IMR-90 (cell line): ENCODE measurements around the gene SET. TPM values are rescaled to one million over a fixed set of nuclear protein-coding genes. Genes with fewer than 3 reads are reported as not detected.

Experiments
- ATAC-seq: fragments of 200-7000 bp; cut with Tn5 transposase; 2 replicates; pipeline ENCODE4 v1.9.1; 2020; ENCODE audit warnings: low read depth, mild to moderate bottlenecking, moderate library complexity
- BruUV-seq: library from RNA; stranded (reverse); fragments of 400-500 nt; replicated peaks from 2 replicates; lab custom pipeline; 2021; lab: Mats Ljungman, UMichigan
- CTCF ChIA-PET: fragments of 300-600 bp; formaldehyde crosslinking; extraction: SDS; loops from one replicate; lab custom pipeline; 2021; ENCODE audit warnings: antibody characterized with exemption; lab: Yijun Ruan, JAX
- POLR2A ChIA-PET: fragments of 300-600 bp; sonication (Branson Sonifier 250); formaldehyde crosslinking; loops from one replicate; lab custom pipeline; 2022; ENCODE audit warnings: antibody characterized with exemption; ENCODE audit not compliant: unreplicated experiment; lab: Charles Lee
- DNase-seq: peaks from one replicate; pipeline ENCODE4 v3.0.0; 2013
- H2AFZ ChIP-seq: replicated peaks from 2 replicates; pipeline ENCODE3; 2013; ENCODE audit warnings: low read length, mild to moderate bottlenecking; ENCODE audit not compliant: poor library complexity
- H2AK5ac ChIP-seq: 2 replicates; pipeline ENCODE4 v1.6.1; 2013; ENCODE audit warnings: low read depth, low read length, inconsistent platforms
- H2AK9ac ChIP-seq: replicated peaks from 2 replicates; pipeline ENCODE3; 2013; ENCODE audit warnings: mild to moderate bottlenecking, low read depth, low read length, moderate library complexity; ENCODE audit not compliant: poor library complexity
- H2BK120ac ChIP-seq: 2 replicates; pipeline ENCODE4 v1.6.1; 2013; ENCODE audit warnings: low read depth, low read length, inconsistent platforms
- H2BK15ac ChIP-seq: 3 replicates; pipeline ENCODE4 v1.6.1; 2013; ENCODE audit warnings: low read depth, low read length, inconsistent platforms
- H2BK20ac ChIP-seq: 2 replicates; pipeline ENCODE4 v1.6.1; 2013; ENCODE audit warnings: low read depth, mild to moderate bottlenecking, inconsistent platforms, low read length, moderate library complexity
- H2BK5ac ChIP-seq: 2 replicates; pipeline ENCODE4 v1.6.1; 2013; ENCODE audit warnings: mild to moderate bottlenecking, low read depth, low read length, inconsistent platforms; ENCODE audit not compliant: poor library complexity, severe bottlenecking
- H3K14ac ChIP-seq: replicated peaks from 2 replicates; pipeline ENCODE4 v1.6.1; 2013; ENCODE audit warnings: low read depth, low read length, inconsistent platforms
- H3K18ac ChIP-seq: 2 replicates; pipeline ENCODE4 v1.6.1; 2013; ENCODE audit warnings: low read depth, low read length, control low read depth
- H3K23ac ChIP-seq: 2 replicates; pipeline ENCODE4 v1.6.1; 2013; ENCODE audit warnings: low read depth, low read length, inconsistent platforms
- H3K27ac ChIP-seq: 2 replicates; pipeline ENCODE4 v1.5.1; 2013; ENCODE audit warnings: mild to moderate bottlenecking, control low read depth, low read length; ENCODE audit not compliant: insufficient read depth
- H3K27me3 ChIP-seq: 2 replicates; pipeline ENCODE4 v1.6.1; 2013; ENCODE audit warnings: low read length; ENCODE audit not compliant: control insufficient read depth, insufficient read depth
- H3K36me3 ChIP-seq: 2 replicates; pipeline ENCODE4 v1.6.1; 2013; ENCODE audit warnings: low read length, mixed read lengths; ENCODE audit not compliant: control insufficient read depth, insufficient read depth
- H3K4ac ChIP-seq: 2 replicates; pipeline ENCODE4 v1.6.1; 2013; ENCODE audit warnings: low read depth, low read length, inconsistent platforms
- H3K4me1 ChIP-seq: 2 replicates; pipeline ENCODE4 v1.6.1; 2013; ENCODE audit warnings: low read length, mixed read lengths; ENCODE audit not compliant: control insufficient read depth, insufficient read depth
- H3K4me2 ChIP-seq: 2 replicates; pipeline ENCODE4 v1.6.1; 2013; ENCODE audit warnings: low read depth, mild to moderate bottlenecking, control low read depth, low read length, moderate library complexity
- H3K4me3 ChIP-seq: 2 replicates; pipeline ENCODE4 v1.5.1; 2013; ENCODE audit warnings: low read depth, mild to moderate bottlenecking, control low read depth, low read length, moderate library complexity; ENCODE audit not compliant: insufficient read depth
- H3K56ac ChIP-seq: 2 replicates; pipeline ENCODE4 v1.6.1; 2013; ENCODE audit warnings: low read length, inconsistent platforms; ENCODE audit not compliant: insufficient read depth; ENCODE audit errors: extremely low read depth
- H3K79me1 ChIP-seq, 2 experiments: 2 replicates each; pipeline ENCODE4 v1.6.1; 2013; ENCODE audit warnings: low read length in 2 of 2, inconsistent platforms in 1 of 2, low read depth in 1 of 2
- H3K9ac ChIP-seq: 2 replicates; pipeline ENCODE4 v1.6.1; 2013; ENCODE audit warnings: low read depth, low read length, control low read depth
- H3K9me1 ChIP-seq: 2 replicates; pipeline ENCODE4 v1.6.1; 2013; ENCODE audit warnings: low read length, inconsistent platforms; ENCODE audit not compliant: insufficient read depth
- H3K9me3 ChIP-seq: 2 replicates; pipeline ENCODE4 v1.6.1; 2013; ENCODE audit warnings: low read length; ENCODE audit not compliant: control insufficient read depth, insufficient read depth
- H4K20me1 ChIP-seq: 2 replicates; pipeline ENCODE4 v1.6.1; 2013; ENCODE audit warnings: low read length, inconsistent platforms; ENCODE audit not compliant: insufficient read depth
- H4K5ac ChIP-seq: 2 replicates; pipeline ENCODE4 v1.6.1; 2013; ENCODE audit warnings: mild to moderate bottlenecking, low read depth, low read length, control low read depth
- H4K8ac ChIP-seq, 2 experiments: 2 replicates each; pipeline ENCODE4 v1.6.1; 2013; ENCODE audit warnings: low read depth in 2 of 2, low read length in 2 of 2, control low read depth in 1 of 2, inconsistent platforms in 1 of 2
- H4K91ac ChIP-seq: 2 replicates; pipeline ENCODE4 v1.6.1; 2013; ENCODE audit warnings: low read depth, low read length, inconsistent platforms; ENCODE audit not compliant: insufficient read depth
- BHLHE40 ChIP-seq: fragments of 150-350 bp; IDR thresholded peaks from 2 replicates; pipeline ENCODE4 v1.6.1; 2016; ENCODE audit warnings: mild to moderate bottlenecking, low read depth, low read length
- CHD1 ChIP-seq: IDR thresholded peaks from 2 replicates; pipeline ENCODE4 v1.6.1; 2012; ENCODE audit warnings: low read depth, low read length, improper control_type of control experiment
- MAFK ChIP-seq: IDR thresholded peaks from 2 replicates; pipeline ENCODE4 v1.6.1; 2012; ENCODE audit warnings: low read depth, low read length, improper control_type of control experiment
- MAZ ChIP-seq: IDR thresholded peaks from 2 replicates; pipeline ENCODE4 v1.6.1; 2012; ENCODE audit warnings: low read depth, mild to moderate bottlenecking, low read length, improper control_type of control experiment, moderate library complexity, borderline replicate concordance
- NFE2L2 ChIP-seq: fragments of 150-350 bp; IDR thresholded peaks from 2 replicates; pipeline ENCODE4 v1.6.1; 2016; ENCODE audit warnings: low read depth, mild to moderate bottlenecking, low read length
- POLR2A ChIP-seq: IDR thresholded peaks from 2 replicates; pipeline ENCODE4 v1.6.1; 2012; ENCODE audit warnings: mild to moderate bottlenecking, low read depth, low read length
- RFX5 ChIP-seq: IDR thresholded peaks from 2 replicates; pipeline ENCODE4 v1.8.0; 2012; ENCODE audit warnings: low read depth, mild to moderate bottlenecking, low read length, moderate library complexity
- WGBS, 2 experiments: methylation state at CpG; one replicate each; pipeline versions ENCODE4 v1.1.5 to v1.1.7; 2013; ENCODE audit warnings: missing lambda C conversion rate in 2 of 2; ENCODE audit not compliant: insufficient read length in 1 of 2; ENCODE audit errors: extremely low coverage in 2 of 2; 5-methylcytosine and 5-hydroxymethylcytosine counted together
- dilution Hi-C: fragments of 300-500 bp; cut with HindIII; formaldehyde crosslinking; loops from one replicate; pipeline ENCODE4 v1.14.3; 2018; ENCODE audit warnings: low sequenced_read_pairs; ENCODE audit not compliant: unreplicated experiment
- in situ Hi-C: fragments of 300-500 bp; cut with MboI; formaldehyde crosslinking; loops from 3 replicates; pipeline ENCODE4 v1.14.3; 2019; ENCODE audit warnings: low sequenced_read_pairs, inconsistent platforms, mixed read lengths
- intact Hi-C: fragments of 100-400 bp; cut with micrococcal nuclease; formaldehyde crosslinking; loops from 2 replicates; pipeline ENCODE4 v1.10.0; 2022
- polyA plus RNA-seq, 3 experiments: library from polyadenylated mRNA; depleted of rRNA; stranded (reverse); fragments of >200 nt; gene quantifications; 2 replicates each; pipeline ENCODE4 v1.2.3, GENCODE V29; 2012; ENCODE audit warnings: low replicate concordance in 1 of 3
- total RNA-seq: library from RNA; depleted of rRNA; stranded (reverse); fragments of >200 nt; gene quantifications from 2 replicates; pipeline ENCODE4 v1.2.3, GENCODE V29; 2012
- TF ChIP-seq, protein P1 (sequence below): conservative IDR thresholded peaks from 2 replicates; pipeline ENCODE4 v1.5.1; 2012; ENCODE audit warnings: mild to moderate bottlenecking, low read depth, low read length, improper control_type of control experiment
- TF ChIP-seq, protein P2 (sequence below): fragments of 150-350 bp; IDR thresholded peaks from 2 replicates; pipeline ENCODE4 v1.6.1; 2017; ENCODE audit warnings: mild to moderate bottlenecking, antibody characterized with exemption, low read length, low read depth
- TF ChIP-seq, protein P3 (sequence below): fragments of 150-350 bp; IDR thresholded peaks from 2 replicates; pipeline ENCODE4 v1.6.1; 2016; ENCODE audit warnings: low read depth, mild to moderate bottlenecking, low read length, moderate library complexity, borderline replicate concordance

Gene SET
- total and polyA plus RNA-seq, 2 of the 4 experiments (the other 2 are of a cell fraction): 104 to 182 TPM

DNA sequence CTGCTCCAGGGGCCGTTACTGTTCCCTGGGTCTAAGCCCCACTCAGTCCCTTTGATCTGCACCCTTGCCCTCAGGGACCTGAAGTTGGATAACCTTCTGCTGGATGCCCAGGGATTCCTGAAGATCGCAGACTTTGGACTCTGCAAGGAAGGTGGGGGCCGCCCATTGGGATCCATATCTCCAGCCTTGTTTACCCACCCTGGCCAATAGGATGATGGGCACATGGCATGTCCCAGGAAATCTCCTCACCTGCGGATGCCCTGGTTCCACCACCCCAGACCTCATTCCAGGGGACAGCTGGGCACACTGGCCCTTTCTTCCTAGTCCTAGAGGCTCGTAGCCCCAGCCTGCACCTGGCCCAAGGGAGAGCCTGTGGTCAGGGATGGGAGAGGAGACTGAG is 29.5 kb downstream of the SET start:
- CTCF ChIA-PET: no interaction called here
- dilution Hi-C loops: no loop called here
- Histone ChIP-seq H3K23ac (no peak overlapping the region), H3K4me2 (no peak overlapping the region), H2BK20ac (no peak overlapping the region), H2AK5ac (no peak overlapping the region), H4K91ac (no peak overlapping the region), H3K79me1 (peaks cover under 1 to 5% of the 10 kb centered on the region in 2 experiments; a peak in 2 of 4 replicates), H4K5ac (no peak overlapping the region), H2BK120ac (no peak overlapping the region), H2BK5ac (no peak overlapping the region), H3K18ac (no peak overlapping the region), H2AK9ac (peak overlapping the region; percentile 55), H3K56ac (no peak overlapping the region), H4K8ac (no peak overlapping the region), H3K9me1 (0 out of 2 replicates have a peak, but pooled peaks cover 3% of the 10 kb centered on the region), H2BK15ac (no peak overlapping the region), H3K14ac (no peak overlapping the region), H3K4ac (no peak overlapping the region), H3K9ac (no peak overlapping the region), H3K36me3 (peaks cover 3% of the 10 kb centered on the region), H3K4me3 (no peak overlapping the region), H3K27me3 (no peaks in the 10 kb centered on the region), H4K20me1 (no peaks in the 10 kb centered on the region), H2AFZ (no peak overlapping the region), H3K9me3 (no peaks in the 10 kb centered on the region), H3K4me1 (peaks cover 2% of the 10 kb centered on the region; the same call in 1 of the 2 replicates), H3K27ac (no peak overlapping the region)
- intact Hi-C loops: no loop called here
- no CpG with 5 or more reads among the region's 5 CpGs for WGBS, 2 experiments
- TF ChIP-seq, protein P1, sequence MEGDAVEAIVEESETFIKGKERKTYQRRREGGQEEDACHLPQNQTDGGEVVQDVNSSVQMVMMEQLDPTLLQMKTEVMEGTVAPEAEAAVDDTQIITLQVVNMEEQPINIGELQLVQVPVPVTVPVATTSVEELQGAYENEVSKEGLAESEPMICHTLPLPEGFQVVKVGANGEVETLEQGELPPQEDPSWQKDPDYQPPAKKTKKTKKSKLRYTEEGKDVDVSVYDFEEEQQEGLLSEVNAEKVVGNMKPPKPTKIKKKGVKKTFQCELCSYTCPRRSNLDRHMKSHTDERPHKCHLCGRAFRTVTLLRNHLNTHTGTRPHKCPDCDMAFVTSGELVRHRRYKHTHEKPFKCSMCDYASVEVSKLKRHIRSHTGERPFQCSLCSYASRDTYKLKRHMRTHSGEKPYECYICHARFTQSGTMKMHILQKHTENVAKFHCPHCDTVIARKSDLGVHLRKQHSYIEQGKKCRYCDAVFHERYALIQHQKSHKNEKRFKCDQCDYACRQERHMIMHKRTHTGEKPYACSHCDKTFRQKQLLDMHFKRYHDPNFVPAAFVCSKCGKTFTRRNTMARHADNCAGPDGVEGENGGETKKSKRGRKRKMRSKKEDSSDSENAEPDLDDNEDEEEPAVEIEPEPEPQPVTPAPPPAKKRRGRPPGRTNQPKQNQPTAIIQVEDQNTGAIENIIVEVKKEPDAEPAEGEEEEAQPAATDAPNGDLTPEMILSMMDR: no peak
- TF ChIP-seq NFE2L2 (no peak), MAFK (no peak), BHLHE40 (no peak), RFX5 (no peak), MAZ (no peak), POLR2A (no peak), CHD1 (no peak)
- TF ChIP-seq, protein P2, sequence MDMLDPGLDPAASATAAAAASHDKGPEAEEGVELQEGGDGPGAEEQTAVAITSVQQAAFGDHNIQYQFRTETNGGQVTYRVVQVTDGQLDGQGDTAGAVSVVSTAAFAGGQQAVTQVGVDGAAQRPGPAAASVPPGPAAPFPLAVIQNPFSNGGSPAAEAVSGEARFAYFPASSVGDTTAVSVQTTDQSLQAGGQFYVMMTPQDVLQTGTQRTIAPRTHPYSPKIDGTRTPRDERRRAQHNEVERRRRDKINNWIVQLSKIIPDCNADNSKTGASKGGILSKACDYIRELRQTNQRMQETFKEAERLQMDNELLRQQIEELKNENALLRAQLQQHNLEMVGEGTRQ: no peak
- TF ChIP-seq, protein P3, sequence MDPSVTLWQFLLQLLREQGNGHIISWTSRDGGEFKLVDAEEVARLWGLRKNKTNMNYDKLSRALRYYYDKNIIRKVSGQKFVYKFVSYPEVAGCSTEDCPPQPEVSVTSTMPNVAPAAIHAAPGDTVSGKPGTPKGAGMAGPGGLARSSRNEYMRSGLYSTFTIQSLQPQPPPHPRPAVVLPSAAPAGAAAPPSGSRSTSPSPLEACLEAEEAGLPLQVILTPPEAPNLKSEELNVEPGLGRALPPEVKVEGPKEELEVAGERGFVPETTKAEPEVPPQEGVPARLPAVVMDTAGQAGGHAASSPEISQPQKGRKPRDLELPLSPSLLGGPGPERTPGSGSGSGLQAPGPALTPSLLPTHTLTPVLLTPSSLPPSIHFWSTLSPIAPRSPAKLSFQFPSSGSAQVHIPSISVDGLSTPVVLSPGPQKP: no peak
- POLR2A ChIA-PET: no interaction called here
- DNase-seq (no peak), ATAC-seq (no peak)
- no TSS peak for BruUV-seq
- in situ Hi-C loops: no loop called here
